SH-SY5Y (cell line): ENCODE measurements around the gene PRDM16.

Source experiments
- GATA2 ChIP-seq: IDR thresholded peaks from 2 replicates; pipeline ENCODE4 v1.6.1; 2011; ENCODE audit warnings: mild to moderate bottlenecking, low read depth, low read length
- GATA3 ChIP-seq: IDR thresholded peaks from 2 replicates; pipeline ENCODE4 v1.6.1; 2011; ENCODE audit warnings: low read depth, mild to moderate bottlenecking, low read length, moderate library complexity

- no peak for TF ChIP-seq GATA2
- TF ChIP-seq GATA3 = no peak
Observed at GRCh38 chr1:3217979-3218679, 149.1 kb downstream of the PRDM16 start.
